HuH-7 (cell line): Measurements from ENCODE around the gene ADCY5.

Source experiments
- DNase-seq: peaks from one replicate; pipeline ENCODE4 v3.0.0; 2011; ENCODE audit warnings: low spot score

ADCY5 gene

DNA sequence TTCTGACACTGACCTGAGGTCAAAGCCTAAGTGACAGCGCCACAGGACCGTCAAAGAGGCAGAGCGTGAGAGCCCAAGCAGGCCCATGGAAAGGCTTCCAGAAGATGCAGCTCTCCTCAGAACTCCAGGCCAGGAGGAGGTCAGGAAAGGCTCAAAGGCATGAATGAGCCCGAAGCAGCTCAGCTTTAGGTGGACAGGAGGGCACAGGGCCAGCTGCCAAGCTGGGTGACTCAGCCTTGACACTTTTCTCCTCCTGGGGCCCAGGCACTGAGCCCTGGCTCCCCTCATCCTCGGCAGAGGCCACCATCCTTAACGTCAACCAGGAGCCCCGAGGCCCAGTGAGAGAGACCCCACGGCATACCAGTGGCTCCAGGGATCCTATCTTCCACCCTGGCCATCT, 62.9 kb downstream of the ADCY5 start:
- no peak for DNase-seq

DNA sequence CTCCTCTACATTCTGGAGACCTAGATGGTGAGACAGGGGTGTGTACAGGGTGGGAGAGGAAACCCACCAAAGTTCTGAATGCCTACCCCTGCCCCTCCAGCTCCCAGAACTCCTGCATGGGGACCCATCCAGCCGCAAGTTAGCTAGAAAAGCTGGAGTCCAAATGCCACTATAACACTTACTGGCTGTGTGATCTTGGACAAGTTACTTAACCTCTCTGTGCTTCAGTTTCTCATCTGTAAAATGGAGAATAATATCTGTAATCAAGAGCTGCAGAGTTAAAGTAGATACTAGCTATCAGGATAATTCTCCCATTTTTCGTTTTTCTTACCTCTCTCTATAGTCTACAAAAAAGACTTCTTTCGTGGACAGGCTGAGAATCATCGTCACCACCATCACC, 63.4 kb downstream of the ADCY5 start:
- no peak for DNase-seq

DNA sequence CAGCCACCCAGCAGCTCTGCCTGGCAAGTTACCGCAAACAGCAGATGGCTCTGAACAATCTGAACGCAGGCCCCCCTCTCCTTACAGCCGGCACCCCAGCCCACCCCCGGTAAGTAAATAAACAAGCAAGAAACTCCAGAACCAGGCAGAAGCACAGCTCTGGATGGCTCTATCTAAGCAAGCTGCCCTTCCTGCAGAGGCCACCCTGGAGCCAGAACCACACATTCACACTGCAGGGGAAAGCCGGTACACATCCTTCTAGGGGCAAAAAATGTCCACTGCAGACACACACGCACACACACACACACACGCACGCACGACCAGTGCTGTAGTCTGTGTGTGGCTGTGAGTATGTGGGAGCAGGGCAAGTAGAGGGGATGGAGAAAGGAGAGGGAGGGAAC, 63.9 kb downstream of the ADCY5 start:
- no peak for DNase-seq

DNA sequence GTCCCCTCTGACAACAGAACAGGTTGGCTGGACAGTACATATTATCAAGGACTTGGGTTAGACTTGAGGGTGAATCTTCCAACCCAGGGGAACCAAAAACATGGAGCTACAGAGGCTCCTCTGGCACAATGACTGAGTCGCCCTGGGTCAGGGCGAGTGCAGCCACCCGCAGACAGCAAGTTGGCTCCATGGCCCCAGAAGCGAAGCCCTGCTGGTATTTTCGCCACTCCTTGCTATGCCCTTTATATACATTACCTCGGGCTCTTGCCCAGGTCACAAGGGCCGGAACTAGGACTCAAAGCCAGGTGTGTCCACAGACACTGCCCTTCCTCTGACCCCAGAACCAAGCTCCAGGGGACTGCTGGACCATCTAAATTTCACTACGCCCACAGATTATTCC, 64.6 kb downstream of the ADCY5 start:
- no peak for DNase-seq

DNA sequence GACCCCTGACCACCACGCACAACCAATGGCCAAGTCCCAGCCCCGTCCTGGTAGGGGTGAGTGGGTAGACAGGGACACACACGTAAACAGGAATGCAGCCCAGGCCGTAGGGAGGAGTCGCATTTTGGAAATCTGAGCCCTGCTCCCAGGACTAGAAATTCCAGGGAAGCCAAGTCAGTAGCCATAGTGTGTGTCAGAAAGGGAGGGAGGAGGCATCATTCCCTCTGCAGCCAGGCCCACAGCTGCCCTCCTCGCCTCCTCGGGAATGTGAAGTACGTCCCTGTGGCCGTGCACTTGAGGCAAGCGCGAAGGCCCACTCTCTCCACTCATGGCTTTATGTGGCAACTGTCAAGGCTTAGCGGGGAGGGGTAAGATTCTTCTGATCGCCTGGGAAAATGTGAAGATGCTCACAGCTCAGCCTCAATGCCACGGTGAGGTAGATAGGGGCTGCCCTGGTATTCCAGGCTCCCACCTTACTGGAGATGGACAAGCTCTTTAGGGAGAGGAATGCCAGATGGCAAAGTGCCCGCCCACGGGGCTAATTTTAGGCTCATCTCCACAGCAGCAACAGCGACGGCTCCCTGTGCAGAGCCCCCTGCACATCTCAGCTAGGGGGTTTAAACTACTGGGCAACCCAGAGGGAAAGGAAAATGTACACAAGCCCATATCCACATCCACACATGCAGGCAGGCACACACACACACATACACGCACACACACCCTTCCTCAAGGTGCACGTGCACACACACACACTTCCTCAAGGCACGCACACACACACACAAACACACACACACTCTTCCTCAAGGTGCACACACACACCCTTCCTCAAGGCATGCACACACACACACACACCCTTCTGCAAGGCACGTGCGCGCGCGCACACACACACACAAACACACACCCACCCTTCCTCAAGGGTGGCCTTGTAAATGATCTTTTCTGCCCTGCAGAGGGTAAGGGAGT, 65.5 kb downstream of the ADCY5 start:
- DNase-seq: no peak

DNA sequence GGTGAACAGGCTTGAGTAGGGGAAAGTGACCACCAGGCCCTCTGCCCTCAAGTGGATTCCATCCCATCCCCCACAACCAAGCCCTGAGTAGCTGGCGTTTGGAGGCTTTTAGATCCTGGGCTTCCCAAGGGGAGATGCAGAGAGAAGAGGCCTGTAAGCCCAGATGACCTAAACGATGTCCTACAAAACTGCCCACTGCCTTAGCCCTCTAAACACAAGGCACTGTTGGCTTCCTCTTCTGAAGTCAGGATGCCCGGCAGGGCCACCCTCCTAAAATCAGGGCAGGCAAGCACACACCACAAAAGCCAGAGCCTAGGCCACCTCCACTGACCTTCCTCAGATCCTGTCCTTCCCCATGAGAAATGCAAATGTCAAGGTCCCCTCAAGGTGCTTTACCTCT, 68.6 kb downstream of the ADCY5 start:
- DNase-seq: no peak

DNA sequence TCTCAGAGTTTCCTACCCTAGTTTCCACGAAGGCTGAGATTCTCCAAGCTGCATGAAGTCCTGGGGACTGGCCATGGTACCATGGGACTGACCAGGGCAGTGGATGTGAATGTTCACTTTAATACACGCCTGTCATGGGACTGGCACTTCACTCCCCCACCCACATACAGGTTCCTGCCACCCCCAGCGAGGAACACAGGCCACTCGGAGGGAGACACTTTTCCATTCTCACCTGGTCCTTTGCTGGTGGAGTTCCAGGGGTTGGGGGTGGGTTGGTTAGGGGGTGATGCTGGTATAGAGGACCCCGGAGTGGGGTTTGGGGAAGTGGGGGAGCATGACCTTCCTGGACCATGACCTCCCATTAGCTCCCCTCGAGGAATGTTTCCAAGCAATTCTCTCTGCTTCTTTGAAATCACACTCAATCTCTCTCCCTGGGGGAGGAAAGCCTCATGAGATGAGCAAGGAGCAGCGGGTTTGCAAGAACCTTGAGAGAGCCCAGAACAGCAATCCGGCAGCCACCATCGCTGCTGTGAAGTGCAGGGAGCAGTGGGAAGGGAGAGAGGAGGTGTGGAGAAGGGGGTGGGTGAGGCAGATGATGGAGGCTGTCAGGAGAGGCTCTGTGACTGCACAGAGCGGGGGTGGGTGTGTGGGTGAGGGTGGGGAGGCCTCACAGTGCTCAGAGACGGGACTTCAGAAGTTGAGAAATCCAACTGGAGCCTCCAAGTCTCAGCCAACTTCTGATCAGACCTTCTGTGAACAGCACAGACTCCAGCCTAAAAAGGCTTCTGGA, 69.7 kb downstream of the ADCY5 start:
- DNase-seq: no peak

DNA sequence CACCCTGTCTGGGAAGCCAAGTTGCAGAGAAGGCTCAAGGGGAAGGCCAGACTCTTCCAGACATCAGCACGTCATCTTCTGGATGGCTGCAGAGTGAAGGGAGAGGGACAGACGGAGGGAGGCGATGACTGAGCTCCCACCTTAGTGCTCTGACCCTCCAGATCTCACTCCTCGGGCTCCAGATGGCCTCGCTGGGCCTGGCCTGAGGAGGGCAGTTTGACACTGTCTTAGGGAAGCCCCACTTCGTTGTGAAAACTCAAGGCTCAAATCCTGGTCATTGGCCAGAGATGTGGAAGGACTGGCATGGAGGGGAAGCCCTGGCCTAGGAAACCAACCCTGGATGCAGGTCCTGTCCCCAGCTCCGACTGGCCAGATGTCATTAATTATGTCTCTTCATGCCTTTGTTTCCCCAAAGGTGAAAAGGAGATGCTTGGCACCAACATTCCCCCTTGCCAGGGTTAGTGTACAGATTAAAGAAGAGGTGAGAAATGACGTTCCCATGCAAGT, 70.4 kb downstream of the ADCY5 start:
- no peak for DNase-seq

DNA sequence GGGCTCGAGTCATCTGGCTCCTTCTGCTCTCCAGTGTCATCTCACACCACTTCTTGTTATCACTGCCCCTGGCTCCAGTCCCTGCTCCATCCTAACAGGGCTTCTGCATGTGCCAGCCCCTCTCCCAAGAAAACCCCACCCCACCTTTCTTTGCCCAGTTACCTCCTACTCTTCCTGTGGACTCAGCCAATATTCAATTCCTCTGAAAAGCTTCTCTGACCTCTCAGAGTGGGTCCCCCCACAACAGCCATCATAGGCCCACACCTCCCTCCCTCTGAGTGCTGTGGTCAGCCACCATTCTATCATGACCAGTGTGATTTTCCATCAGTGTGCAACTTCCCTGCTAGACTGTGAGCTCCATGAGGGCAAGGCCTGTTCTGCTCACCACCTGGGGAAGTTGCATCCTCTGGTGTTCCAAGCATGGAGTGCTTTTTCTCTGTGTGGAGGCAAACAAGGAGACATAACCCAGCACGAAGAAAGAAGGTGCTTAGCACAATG, 71.6 kb downstream of the ADCY5 start:
- no peak for DNase-seq

DNA sequence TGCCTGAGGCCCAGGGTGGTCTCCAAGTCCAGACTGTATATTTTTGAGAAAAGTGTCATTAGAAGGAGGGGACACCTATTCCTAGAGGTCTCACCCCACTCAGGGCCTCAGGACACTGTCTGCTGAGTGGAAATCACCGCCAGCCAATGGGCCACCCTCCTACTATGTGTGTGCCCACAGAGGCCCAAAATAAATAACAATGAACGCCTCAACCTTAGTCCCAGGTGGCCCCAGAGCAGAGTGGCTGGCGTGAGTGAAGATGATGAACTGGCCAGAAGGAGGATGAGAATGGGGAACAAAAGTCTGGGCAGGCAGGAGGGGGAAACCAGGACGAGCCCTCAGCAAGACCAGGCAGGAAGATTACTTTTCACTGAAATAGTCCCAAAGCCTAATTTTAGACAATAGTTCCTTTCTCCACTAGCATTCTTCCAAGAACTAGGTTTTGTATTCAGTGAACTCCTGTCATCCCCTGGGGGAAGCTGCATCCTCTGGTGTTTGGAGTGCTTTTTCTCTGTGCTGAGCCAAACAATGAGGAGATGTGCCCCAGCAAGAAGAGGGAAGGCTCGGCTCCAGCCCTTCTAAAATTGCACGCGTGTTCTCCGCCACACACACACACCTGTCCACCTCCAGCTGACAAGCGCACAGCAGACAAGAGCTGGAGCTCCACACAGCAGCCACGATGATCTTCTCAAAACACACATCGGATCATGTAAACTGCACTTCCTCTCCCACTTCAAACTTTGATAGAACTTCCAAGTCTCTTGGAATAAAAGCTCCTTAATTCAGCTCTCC, 72.2 kb downstream of the ADCY5 start:
- DNase-seq: no peak

DNA sequence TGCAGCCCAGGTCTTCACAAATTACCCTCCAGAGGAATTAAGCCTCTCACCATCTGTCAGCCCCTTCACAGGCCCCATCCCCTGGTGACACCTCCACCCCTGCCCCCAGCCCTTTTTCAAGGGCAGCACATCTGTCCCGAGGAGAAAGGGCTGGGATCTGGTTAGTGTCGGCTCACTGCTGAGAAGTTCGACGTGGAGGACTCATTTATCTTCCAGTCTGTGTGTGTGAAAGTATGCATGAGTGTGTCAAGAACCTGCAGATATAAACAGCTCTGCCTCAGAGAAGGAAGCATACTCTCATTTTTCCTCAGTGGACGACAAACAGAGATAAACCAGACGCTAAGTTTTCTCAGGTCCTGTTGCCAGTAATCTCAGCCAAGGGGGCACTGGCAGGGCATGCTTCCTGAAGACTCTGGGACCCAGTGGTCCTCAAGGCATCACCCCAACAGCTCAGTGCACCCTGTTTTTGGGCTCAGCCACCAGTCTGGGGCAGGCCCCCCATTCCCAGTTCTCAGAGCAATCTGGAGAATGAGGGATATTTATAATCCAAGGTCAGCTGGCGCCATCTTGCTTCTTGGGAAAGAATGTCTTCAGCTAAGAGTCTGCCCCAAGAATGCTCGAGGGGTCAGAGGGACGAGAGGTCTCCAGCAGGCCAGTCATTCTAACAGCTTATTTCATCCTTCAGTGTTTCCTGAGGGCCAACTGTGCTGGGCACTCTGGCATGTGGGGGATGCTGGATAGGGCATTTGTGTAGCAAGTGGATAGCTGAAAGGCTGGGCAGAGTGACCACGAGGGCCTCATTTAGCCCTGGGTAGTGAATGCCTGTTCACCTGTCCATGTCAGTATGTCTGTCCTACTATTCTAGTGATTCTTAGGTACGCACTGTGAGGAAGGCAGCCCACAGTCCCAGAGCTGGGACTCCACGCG, 73.6 kb downstream of the ADCY5 start:
- DNase-seq: no peak

DNA sequence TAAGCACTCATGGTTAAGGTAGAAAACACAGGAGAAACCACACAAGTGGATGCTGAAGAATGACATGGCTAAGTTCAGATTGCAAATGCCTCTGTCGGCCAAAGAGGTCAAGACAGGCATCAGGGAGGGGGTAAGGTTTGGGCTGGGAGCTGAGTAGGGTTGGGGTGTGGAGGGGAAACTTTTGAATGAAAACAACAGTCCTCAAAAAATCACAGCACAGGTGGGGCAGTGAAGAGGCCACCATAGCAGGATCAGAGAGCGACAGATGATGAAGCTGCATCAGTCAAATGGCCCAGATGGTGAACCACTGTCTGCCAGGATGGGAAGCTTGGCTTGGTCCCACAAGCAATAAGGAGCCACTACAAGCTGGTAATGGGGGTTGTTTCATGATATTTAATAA, 74.9 kb downstream of the ADCY5 start:
- no peak for DNase-seq

DNA sequence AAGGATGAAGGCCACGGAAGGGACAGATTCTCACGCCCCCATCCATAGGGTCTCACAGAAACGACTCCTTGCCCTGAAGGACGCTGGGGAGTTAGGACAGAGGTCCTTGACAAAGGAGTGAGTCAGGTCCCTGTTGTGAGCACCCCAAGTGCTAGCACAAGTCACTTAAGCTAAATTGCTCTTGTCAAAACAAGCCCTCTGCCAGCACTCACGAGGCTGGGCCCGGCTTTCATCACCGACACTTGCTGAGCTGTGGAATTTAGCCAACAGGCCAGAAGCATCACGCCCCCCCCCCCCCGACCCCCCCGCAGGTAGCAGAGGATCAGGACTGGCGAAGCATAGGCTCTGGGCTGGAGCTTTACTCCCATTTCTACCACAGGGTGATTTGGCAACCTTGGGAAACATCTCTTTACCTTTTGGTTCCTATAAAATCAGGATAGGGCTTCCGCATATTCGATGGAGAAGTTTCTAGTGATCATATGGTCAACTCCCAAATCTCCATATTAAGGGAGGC, 75.4 kb downstream of the ADCY5 start:
- no peak for DNase-seq

DNA sequence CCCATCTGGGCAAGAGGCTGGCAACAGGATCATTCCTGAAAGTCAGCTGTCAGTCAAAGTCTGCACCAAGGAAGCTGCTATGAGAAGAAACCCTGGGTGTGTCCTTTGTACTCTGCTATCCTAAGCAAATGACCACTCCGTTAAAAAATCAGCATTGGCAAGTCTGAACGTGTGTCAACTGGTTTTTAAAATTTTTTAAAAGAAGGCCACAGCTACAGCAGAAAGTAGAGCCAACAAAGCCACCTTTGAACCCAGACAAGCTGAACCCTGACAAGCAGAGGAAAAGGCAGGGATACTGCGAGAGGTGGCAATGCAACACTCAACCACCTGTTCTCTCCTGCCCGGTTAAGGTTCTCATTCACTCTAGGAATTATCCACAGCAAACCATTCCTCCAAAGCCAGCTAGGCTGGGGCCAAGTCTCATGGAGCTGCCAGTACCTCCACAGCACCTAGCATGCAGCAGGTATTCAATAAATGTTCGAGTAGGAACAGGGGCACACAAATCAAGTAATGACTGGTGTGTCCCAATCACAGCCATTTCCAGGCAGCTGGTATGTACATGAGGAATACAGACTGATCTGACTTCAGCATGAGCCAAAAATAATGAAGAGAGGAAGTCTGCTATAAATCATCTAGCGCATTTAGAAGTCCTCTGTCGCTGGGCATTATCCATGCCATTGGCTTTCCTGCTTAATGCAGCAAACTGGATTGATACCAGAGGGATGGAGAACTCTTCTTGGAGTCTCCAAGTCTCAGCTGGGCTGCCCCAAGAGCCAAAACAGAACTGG, 76.0 kb downstream of the ADCY5 start:
- DNase-seq: no peak

DNA sequence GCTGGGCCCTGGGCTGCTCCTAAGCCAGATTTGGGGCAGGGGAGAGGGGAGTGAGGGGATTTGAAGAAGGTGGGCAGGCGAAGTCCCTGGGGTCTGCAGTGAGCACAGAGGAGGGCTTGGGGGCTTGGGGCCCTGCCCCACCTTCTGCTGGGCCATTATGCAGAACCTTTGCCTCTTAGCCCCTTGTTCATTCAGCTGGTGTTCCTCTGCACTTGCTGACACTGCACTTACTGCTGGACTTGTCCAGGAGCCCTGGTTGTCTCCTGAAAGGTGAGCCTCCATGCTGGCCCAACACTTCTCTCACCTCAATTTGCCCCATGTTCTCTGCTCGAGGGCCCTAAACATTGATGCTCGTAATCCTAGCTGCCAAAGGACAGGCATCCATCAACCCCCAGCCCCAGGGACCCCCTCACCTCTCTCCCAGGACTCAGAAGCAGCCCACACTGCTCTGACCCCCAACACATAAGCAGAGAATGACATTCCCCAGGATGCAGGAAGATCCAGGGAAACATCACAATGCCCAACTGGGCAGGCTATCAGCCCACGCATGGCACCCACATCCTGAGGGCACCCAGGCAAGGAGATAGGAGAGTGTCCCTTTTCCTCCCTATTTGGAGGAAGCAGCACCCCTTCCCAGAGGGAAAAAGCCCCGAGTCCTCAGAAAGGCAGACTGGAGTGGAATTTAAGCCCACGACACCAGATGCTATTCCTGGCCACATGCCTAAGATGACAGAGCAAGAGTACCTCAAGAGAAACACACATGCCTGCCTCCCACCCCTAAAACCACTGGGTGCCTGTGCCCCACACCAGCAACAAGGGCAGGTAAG, 76.8 kb downstream of the ADCY5 start:
- no peak for DNase-seq

DNA sequence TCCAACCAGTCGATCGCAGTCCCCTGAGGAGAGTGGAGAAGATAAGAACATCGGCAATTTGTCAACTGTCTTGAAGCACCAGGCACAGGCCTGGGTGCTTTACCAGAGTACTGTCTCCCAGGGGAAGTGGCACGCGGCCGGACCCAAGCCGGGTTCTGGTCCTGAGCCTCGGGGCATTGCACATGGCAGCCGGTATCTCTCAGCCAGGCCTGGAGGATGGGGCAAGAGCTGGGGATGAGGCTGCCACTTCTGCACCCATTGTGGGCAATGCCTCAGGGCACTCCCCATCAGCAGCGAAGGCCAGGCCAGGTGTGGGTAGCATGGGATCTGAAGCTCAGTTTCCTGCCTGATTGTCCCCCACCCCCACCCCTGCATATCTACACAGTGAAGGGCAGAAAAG, 77.5 kb downstream of the ADCY5 start:
- no peak for DNase-seq

DNA sequence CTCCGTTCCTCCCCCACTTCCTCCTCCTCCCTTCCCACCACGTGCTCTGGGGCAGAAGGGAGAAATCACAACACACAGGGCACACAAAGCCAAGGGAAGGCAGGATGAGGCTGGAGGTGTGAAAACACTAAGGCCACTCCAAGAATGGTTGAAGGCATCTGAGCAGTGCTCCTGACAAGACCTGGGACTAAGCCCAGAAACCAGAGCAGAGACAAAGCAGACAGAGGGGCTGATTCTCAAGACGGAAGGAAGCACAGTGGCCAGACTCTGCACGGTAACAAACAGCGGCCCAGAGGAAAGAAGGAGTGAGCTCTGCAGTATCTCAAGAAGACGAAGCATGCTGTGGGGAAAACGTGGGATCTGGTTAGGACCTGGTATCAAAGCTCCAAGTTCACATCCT, 78.1 kb downstream of the ADCY5 start:
- no peak for DNase-seq

DNA sequence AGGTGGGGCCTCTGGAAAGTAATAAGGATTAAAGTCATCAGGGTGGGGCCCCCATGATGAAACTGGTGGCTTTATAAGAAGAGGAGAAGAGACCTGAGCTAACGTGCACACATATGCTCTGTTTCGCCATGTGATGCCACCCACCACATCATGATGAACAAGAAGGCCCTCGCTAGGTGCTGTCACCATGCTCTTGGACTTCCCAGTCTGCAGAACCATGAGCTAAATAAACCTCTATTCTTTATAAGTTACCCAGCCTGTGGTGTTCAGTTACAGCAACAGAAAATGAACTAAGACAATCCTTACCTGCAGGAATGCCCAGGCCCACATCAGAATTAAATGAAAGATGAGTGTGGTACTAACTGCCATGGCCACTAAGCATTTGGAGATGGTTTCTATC, 79.8 kb downstream of the ADCY5 start:
- DNase-seq: no peak
